H1 (cell line): ENCODE results near the gene SCN2B. TPM values are rescaled to one million over a fixed set of nuclear protein-coding genes. Genes with fewer than 3 reads are reported as not detected.

Source experiments
- CTCF ChIA-PET: fragments of 300-600 bp; sonication (Branson Sonifier 250); formaldehyde crosslinking; loops from one replicate; lab custom pipeline; 2021; ENCODE audit not compliant: partially characterized antibody; lab: Charles Lee
- POLR2A ChIA-PET: fragments of 300-600 bp; sonication (Branson Sonifier 250); formaldehyde crosslinking; loops from one replicate; lab custom pipeline; 2021; ENCODE audit warnings: inconsistent platforms; ENCODE audit not compliant: partially characterized antibody; lab: Charles Lee
- DNase-seq, 2 experiments: peaks; one replicate each; pipeline versions ENCODE4 v3.0.0 to v3.0.0-alpha.2; 2010 to 2022; ENCODE audit warnings: low spot score in 2 of 2, low read depth in 1 of 2, mixed read lengths in 1 of 2
- FAIRE-seq: peaks from 2 replicates; lab custom pipeline; 2011; peaks lifted over from hg19 to GRCh38; lab: Jason Lieb, UNC
- H2AFZ ChIP-seq: 2 replicates; pipeline ENCODE4 v1.8.1; 2012; ENCODE audit warnings: low read length, inconsistent platforms
- H2AK5ac ChIP-seq: 2 replicates; pipeline ENCODE4 v1.6.1; 2013; ENCODE audit warnings: low read depth, low read length
- H2BK120ac ChIP-seq: replicated peaks from 2 replicates; pipeline ENCODE3; 2013; ENCODE audit warnings: low read depth, low read length, inconsistent platforms
- H2BK12ac ChIP-seq: 2 replicates; pipeline ENCODE4 v1.6.1; 2013; ENCODE audit warnings: low read depth, low read length
- H2BK15ac ChIP-seq: 2 replicates; pipeline ENCODE4 v1.6.1; 2013; ENCODE audit warnings: low read length
- H2BK20ac ChIP-seq: 2 replicates; pipeline ENCODE4 v1.6.1; 2013; ENCODE audit warnings: low read length
- H2BK5ac ChIP-seq: 2 replicates; pipeline ENCODE4 v1.6.1; 2013; ENCODE audit warnings: low read depth, low read length
- H3K14ac ChIP-seq: 2 replicates; pipeline ENCODE4 v1.6.1; 2013; ENCODE audit warnings: inconsistent platforms; ENCODE audit not compliant: insufficient read length
- H3K18ac ChIP-seq: 2 replicates; pipeline ENCODE4 v1.6.1; 2013; ENCODE audit warnings: low read length; ENCODE audit errors: extremely low read depth
- H3K23ac ChIP-seq: 2 replicates; pipeline ENCODE4 v1.6.1; 2013; ENCODE audit warnings: inconsistent platforms; ENCODE audit not compliant: insufficient read length
- H3K23me2 ChIP-seq: 2 replicates; pipeline ENCODE4 v1.6.1; 2013; ENCODE audit warnings: low read depth, low read length
- H3K27ac ChIP-seq: 2 replicates; pipeline ENCODE4 v1.6.1; 2011; ENCODE audit warnings: low read depth, low read length, inconsistent platforms
- H3K27me3 ChIP-seq, 4 experiments: replicated peaks in 1 of 4; 1 replicate in 1 of 4; 2 replicates in 3 of 4; pipeline versions ENCODE4 v1.6.1 to v1.8.1; 2011 to 2013; ENCODE audit warnings: low read length in 3 of 4, mild to moderate bottlenecking in 3 of 4, inconsistent platforms in 2 of 4, mixed read lengths in 2 of 4, moderate library complexity in 1 of 4; ENCODE audit not compliant: control insufficient read depth in 3 of 4, insufficient read depth in 3 of 4; ENCODE audit errors: extremely low read depth in 1 of 4
- H3K36me3 ChIP-seq, 4 experiments: 2 replicates each; pipeline versions ENCODE4 v1.6.1 to v1.8.1; 2011 to 2013; ENCODE audit warnings: mild to moderate bottlenecking in 4 of 4, low read length in 3 of 4, moderate library complexity in 2 of 4, control low read depth in 1 of 4, inconsistent platforms in 1 of 4; ENCODE audit not compliant: insufficient read depth in 4 of 4, control insufficient read depth in 2 of 4
- H3K4ac ChIP-seq: replicated peaks from 2 replicates; pipeline ENCODE3; 2013; ENCODE audit warnings: low read length, low read depth, mixed read lengths, inconsistent platforms; ENCODE audit not compliant: insufficient read length
- H3K4me1 ChIP-seq, 4 experiments: replicated peaks in 1 of 4; 1 replicate in 1 of 4; 2 replicates in 3 of 4; pipeline versions ENCODE4 v1.6.1 to v1.8.1; 2011 to 2013; ENCODE audit warnings: low read length in 3 of 4, inconsistent platforms in 2 of 4, mixed read lengths in 1 of 4; ENCODE audit not compliant: insufficient read depth in 4 of 4, control insufficient read depth in 3 of 4
- H3K4me2 ChIP-seq, 2 experiments: 2 replicates each; pipeline versions ENCODE4 v1.6.1 to v1.8.1; 2011 to 2013; ENCODE audit warnings: low read depth in 2 of 2, low read length in 2 of 2, control low read depth in 1 of 2, inconsistent platforms in 1 of 2, mild to moderate bottlenecking in 1 of 2; ENCODE audit not compliant: insufficient read depth in 1 of 2
- H3K4me3 ChIP-seq, 4 experiments: fragments of 200-600, 300-600 bp in 1 of 4; sonication (generic), shearing (Covaris generic), sonication (Bioruptor Twin) in 1 of 4; 2 replicates each; pipeline versions ENCODE4 v1.5.1 to v1.8.1; 2011 to 2016; ENCODE audit warnings: low read length in 4 of 4, low read depth in 3 of 4, control low read depth in 2 of 4, inconsistent platforms in 2 of 4, mild to moderate bottlenecking in 2 of 4, mixed read lengths in 1 of 4, moderate library complexity in 1 of 4; ENCODE audit not compliant: insufficient read depth in 2 of 4; ENCODE audit errors: extremely low read depth in 1 of 4
- H3K56ac ChIP-seq: replicated peaks from 2 replicates; pipeline ENCODE3; 2013; ENCODE audit warnings: low read depth, mild to moderate bottlenecking, mixed read lengths, low read length, inconsistent platforms; ENCODE audit not compliant: insufficient read length
- H3K79me1 ChIP-seq: 2 replicates; pipeline ENCODE4 v1.6.1; 2013; ENCODE audit warnings: low read depth, low read length, control low read depth
- H3K79me2 ChIP-seq, 2 experiments: 2 replicates each; pipeline versions ENCODE4 v1.6.1 to v1.8.1; 2012 to 2013; ENCODE audit warnings: low read length in 2 of 2, mild to moderate bottlenecking in 2 of 2, inconsistent platforms in 1 of 2; ENCODE audit not compliant: insufficient read depth in 2 of 2, control insufficient read depth in 1 of 2
- H3K9ac ChIP-seq, 4 experiments: replicated peaks in 1 of 4; 1 replicate in 1 of 4; 2 replicates in 3 of 4; pipeline versions ENCODE4 v1.6.1 to v1.8.1; 2011 to 2013; ENCODE audit warnings: low read depth in 3 of 4, low read length in 3 of 4, control low read depth in 2 of 4, mild to moderate bottlenecking in 2 of 4, moderate library complexity in 2 of 4, inconsistent platforms in 1 of 4; ENCODE audit errors: extremely low read depth in 1 of 4
- H3K9me3 ChIP-seq, 2 experiments: 2 replicates each; pipeline versions ENCODE4 v1.6.1 to v1.8.1; 2012 to 2013; ENCODE audit warnings: mild to moderate bottlenecking in 2 of 2, moderate library complexity in 2 of 2, control low read depth in 1 of 2, inconsistent platforms in 1 of 2, low read depth in 1 of 2, low read length in 1 of 2, mixed read lengths in 1 of 2; ENCODE audit not compliant: insufficient read depth in 2 of 2
- H4K20me1 ChIP-seq, 2 experiments: replicated peaks in 1 of 2; 2 replicates each; pipeline versions ENCODE3 to v1.8.1; 2011 to 2013; ENCODE audit warnings: inconsistent platforms in 2 of 2, low read length in 2 of 2, mild to moderate bottlenecking in 1 of 2; ENCODE audit not compliant: insufficient read depth in 2 of 2, control insufficient read depth in 1 of 2
- H4K5ac ChIP-seq: 2 replicates; pipeline ENCODE4 v1.6.1; 2013; ENCODE audit warnings: low read length, low read depth, mixed read lengths, inconsistent platforms; ENCODE audit not compliant: insufficient read length
- H4K8ac ChIP-seq: 2 replicates; pipeline ENCODE4 v1.8.0; 2013; ENCODE audit warnings: mild to moderate bottlenecking, moderate library complexity, low read length, inconsistent platforms; ENCODE audit not compliant: insufficient read depth; ENCODE audit errors: extremely low read depth
- H4K91ac ChIP-seq: replicated peaks from 2 replicates; pipeline ENCODE3; 2013; ENCODE audit warnings: low read length, mixed read lengths, inconsistent platforms; ENCODE audit not compliant: insufficient read length
- ASH2L ChIP-seq: fragments of 200-600, 300-600 bp; sonication (generic); IDR thresholded peaks from one replicate; pipeline ENCODE4 v1.7.1; 2017; ENCODE audit warnings: low read length
- CREB1 ChIP-seq: IDR thresholded peaks from 2 replicates; pipeline ENCODE4 v1.6.1; 2012; ENCODE audit warnings: inconsistent platforms
- EGR1 ChIP-seq: IDR thresholded peaks from 2 replicates; pipeline ENCODE4 v1.6.1; 2011; ENCODE audit warnings: low read depth, low read length, borderline replicate concordance
- EP300 ChIP-seq, 2 experiments: IDR thresholded peaks; 1 replicate in 1 of 2; 2 replicates in 1 of 2; pipeline ENCODE4 v1.6.1; 2011 to 2012; ENCODE audit warnings: low read depth in 2 of 2, low read length in 2 of 2, mild to moderate bottlenecking in 2 of 2, borderline replicate concordance in 1 of 2, inconsistent platforms in 1 of 2, moderate library complexity in 1 of 2
- GABPA ChIP-seq: IDR thresholded peaks from 2 replicates; pipeline ENCODE4 v1.6.1; 2011; ENCODE audit warnings: mild to moderate bottlenecking, low read length, moderate library complexity, borderline replicate concordance; ENCODE audit not compliant: insufficient read depth
- KDM5A ChIP-seq: fragments of 200-600 bp; IDR thresholded peaks from 2 replicates; pipeline ENCODE4 v1.7.1; 2012; ENCODE audit warnings: mild to moderate bottlenecking, low read length, inconsistent platforms, mixed read lengths
- PHF8 ChIP-seq: fragments of 200-600 bp; sonication (generic); conservative IDR thresholded peaks from 2 replicates; pipeline ENCODE4 v1.7.1; 2012; ENCODE audit warnings: low read depth, mild to moderate bottlenecking, inconsistent platforms, low read length, moderate library complexity
- SRF ChIP-seq: IDR thresholded peaks from 2 replicates; pipeline ENCODE4 v1.6.1; 2011; ENCODE audit warnings: mild to moderate bottlenecking, low read depth, low read length, moderate library complexity
- TAF7 ChIP-seq: optimal IDR thresholded peaks from 2 replicates; pipeline ENCODE3; 2011; ENCODE audit warnings: low read depth, mild to moderate bottlenecking, inconsistent platforms, low read length, moderate library complexity, borderline replicate concordance
- TBP ChIP-seq: IDR thresholded peaks from 2 replicates; pipeline ENCODE4 v1.6.1; 2011; ENCODE audit warnings: low read depth, low read length, improper control_type of control experiment
- WGBS, 2 experiments: shearing (Covaris generic) in 1 of 2; methylation state at CpG; one replicate each; pipeline versions ENCODE4 v1.1.6 to v1.1.7; 2013 to 2015; ENCODE audit warnings: low lambda C conversion rate in 2 of 2, mixed read lengths in 2 of 2, inconsistent platforms in 1 of 2, low coverage in 1 of 2, missing lambda C conversion rate in 1 of 2; ENCODE audit not compliant: insufficient replicate concordance in 2 of 2, insufficient coverage in 1 of 2, insufficient read length in 1 of 2; ENCODE audit errors: extremely low coverage in 1 of 2, missing lambda C conversion rate in 1 of 2; 5-methylcytosine and 5-hydroxymethylcytosine counted together
- polyA plus RNA-seq, 7 experiments: library from polyadenylated mRNA; depleted of rRNA in 3 of 7; stranded (reverse) in 5 of 7; unstranded in 2 of 7; fragments of >200 nt in 5 of 7; fragments of 200-250 nt in 2 of 7; gene quantifications; 1 replicate in 5 of 7; 2 replicates in 1 of 7; 4 replicates in 1 of 7; pipeline versions ENCODE4 v1.2.1 to v1.2.3, GENCODE V29; 2011 to 2013; ENCODE audit warnings: missing spikeins in 2 of 7, mixed read lengths in 2 of 7
- total RNA-seq: library from RNA; stranded (reverse); fragmentation: NEBNext Ultra II Directional; extraction: Animal tissue kit (Norgen Biotek cat#: 25700); gene quantifications from 2 replicates; pipeline ENCODE4 v1.2.1, GENCODE V29; 2021

Gene SCN2B
- total and polyA plus RNA-seq, 2 of the 8 experiments (the other 6 are each of a cell fraction or from before 2014, with no cell fraction given) = 0.14 to 0.24 TPM

- no peaks in the 10 kb centered on the region for H3K79me2 ChIP-seq
- no peaks in the 10 kb centered on the region for H3K36me3 ChIP-seq
- no peaks in the 10 kb centered on the region for H3K79me1 ChIP-seq
- H3K23ac ChIP-seq = no peak overlapping the region
- H2BK5ac ChIP-seq = no peak overlapping the region
- ChIA-PET POLR2A (no interaction called here), CTCF (interaction anchor here (3.3 kb wide), 1 partner anchor 10 kb away, joined by 38 read pairs; no protein-coding TSS in a partner anchor)
- no peak overlapping the region for H2BK120ac ChIP-seq
- no peak for FAIRE-seq
- no peak overlapping the region for H2AFZ ChIP-seq
- H3K18ac ChIP-seq = no peak overlapping the region
- H2AK5ac ChIP-seq = no peak overlapping the region
- no peak overlapping the region for H3K14ac ChIP-seq
- 92% methylated on average over 5 of the region's 5 CpGs; no CpG with 5 or more reads in 1 of the 2 experiments for WGBS, 2 experiments
- H3K4me3 ChIP-seq = no peak overlapping the region
- H4K8ac ChIP-seq = no peak overlapping the region
- H2BK20ac ChIP-seq = no peak overlapping the region
- no peaks in the 10 kb centered on the region; the same call in 1 of the 2 replicates for H3K23me2 ChIP-seq
- no peak overlapping the region for H3K4ac ChIP-seq
- H3K9ac ChIP-seq = no peak overlapping the region
- no peak overlapping the region for H3K56ac ChIP-seq
- TF ChIP-seq EGR1 = no peak
- TF ChIP-seq KDM5A = no peak
- TF ChIP-seq SRF = no peak
- no peak for TF ChIP-seq CREB1
- TF ChIP-seq EP300 (IDR thresholded peaks at IDR 0.05; ENCODE audit: borderline replicate concordance in 1 of 2, low read depth in 2 of 2, low read length in 2 of 2) = no peak
- no peak for TF ChIP-seq TBP
- no peak for TF ChIP-seq PHF8
- TF ChIP-seq TAF7 = no peak
- TF ChIP-seq ASH2L = no peak
- TF ChIP-seq GABPA = no peak
- no peak overlapping the region for H3K27ac ChIP-seq
- H2BK15ac ChIP-seq = no peak overlapping the region
- H3K4me1 ChIP-seq = peaks cover 0 to 4% (median 2%) of the 10 kb centered on the region in 4 experiments; a peak in 4 of 7 replicates
- no peak overlapping the region for H2BK12ac ChIP-seq
- peaks cover 0 to 1% (median 0%) of the 10 kb centered on the region in 4 experiments; a peak in 1 of 7 replicates for H3K27me3 ChIP-seq
- no peak for DNase-seq
- H4K5ac ChIP-seq = no peak overlapping the region
- H4K20me1 ChIP-seq = no peaks in the 10 kb centered on the region
- H3K9me3 ChIP-seq = no peaks in the 10 kb centered on the region
- no peak overlapping the region for H4K91ac ChIP-seq
- H3K4me2 ChIP-seq = no peak overlapping the region
Observed at GRCh38 chr11:118200497-118200896, 24.1 kb upstream of the SCN2B start.
